GM23338 (cell line): Measurements from ENCODE around the gene PLA2G5. TPM values are rescaled to one million over a fixed set of nuclear protein-coding genes. Genes with fewer than 3 reads are reported as not detected.

Source experiments
- ATAC-seq: fragments of 200-7000 bp; cut with Tn5 transposase; 3 replicates; pipeline ENCODE4 v1.9.1; 2020
- DNase-seq: peaks from one replicate; pipeline ENCODE4 v3.0.0-alpha.2; 2015; ENCODE audit warnings: low spot score
- H2AFZ ChIP-seq: fragments of 200-600 bp; sonication (generic); 2 replicates; pipeline ENCODE4 v1.8.0; 2016; ENCODE audit warnings: antibody characterized with exemption, mild to moderate bottlenecking, moderate library complexity
- H3F3A ChIP-seq: fragments of 200-600 bp; sonication (generic); replicated peaks from 2 replicates; pipeline ENCODE4 v1.8.0; 2017; ENCODE audit warnings: antibody characterized with exemption, mixed run types, low read depth
- H3K27ac ChIP-seq: fragments of 200-600 bp; sonication (generic); 2 replicates; pipeline ENCODE4 v1.6.1; 2016; ENCODE audit warnings: low read depth
- H3K27me3 ChIP-seq: fragments of 200-600 bp; sonication (generic); 2 replicates; pipeline ENCODE4 v1.8.0; 2016; ENCODE audit warnings: mild to moderate bottlenecking, mixed run types, moderate library complexity; ENCODE audit not compliant: insufficient read depth
- H3K36me3 ChIP-seq: fragments of 200-600 bp; sonication (generic); 2 replicates; pipeline ENCODE4 v1.8.0; 2016; ENCODE audit warnings: mild to moderate bottlenecking; ENCODE audit not compliant: insufficient read depth
- H3K4me1 ChIP-seq: fragments of 200-600 bp; sonication (generic); 2 replicates; pipeline ENCODE4 v1.8.0; 2016; ENCODE audit warnings: mild to moderate bottlenecking, moderate library complexity; ENCODE audit not compliant: insufficient read depth
- H3K4me2 ChIP-seq: fragments of 200-600 bp; sonication (generic); 2 replicates; pipeline ENCODE4 v1.7.1; 2017; ENCODE audit warnings: mixed run types
- H3K4me3 ChIP-seq: fragments of 200-600 bp; sonication (generic); 2 replicates; pipeline ENCODE4 v1.6.1; 2016; ENCODE audit warnings: mixed run types
- H3K79me2 ChIP-seq: fragments of 200-600 bp; sonication (generic); replicated peaks from 2 replicates; pipeline ENCODE4 v1.8.0; 2017; ENCODE audit warnings: mild to moderate bottlenecking; ENCODE audit not compliant: insufficient read depth
- H3K9me2 ChIP-seq: fragments of 200-600 bp; sonication (generic); 2 replicates; pipeline ENCODE4 v1.8.0; 2017; ENCODE audit not compliant: insufficient read depth
- H4K20me1 ChIP-seq: fragments of 200-600 bp; sonication (generic); replicated peaks from 2 replicates; pipeline ENCODE4 v1.8.0; 2017; ENCODE audit warnings: mild to moderate bottlenecking; ENCODE audit not compliant: insufficient read depth
- H3K27ac Mint-ChIP-seq: 2 replicates; pipeline ENCODE4 v1.8.0; 2020; ENCODE audit warnings: inconsistent platforms, mild to moderate bottlenecking, moderate library complexity, mixed read lengths
- H3K27me3 Mint-ChIP-seq: 3 replicates; pipeline ENCODE4 v1.8.0; 2022; ENCODE audit warnings: low read depth, mild to moderate bottlenecking, moderate library complexity, mixed read lengths, inconsistent platforms; ENCODE audit not compliant: insufficient read depth, poor library complexity
- H3K36me3 Mint-ChIP-seq: 3 replicates; pipeline ENCODE4 v1.8.0; 2021; ENCODE audit warnings: low read depth, mild to moderate bottlenecking, inconsistent platforms, moderate library complexity, mixed read lengths
- H3K4me1 Mint-ChIP-seq: 3 replicates; pipeline ENCODE4 v1.8.0; 2020; ENCODE audit warnings: mild to moderate bottlenecking, inconsistent platforms, mixed read lengths
- H3K4me3 Mint-ChIP-seq: 3 replicates; pipeline ENCODE4 v1.8.0; 2021; ENCODE audit warnings: moderate library complexity, mild to moderate bottlenecking, inconsistent platforms, mixed read lengths
- H3K9me3 Mint-ChIP-seq: 3 replicates; pipeline ENCODE4 v1.8.0; 2020; ENCODE audit warnings: moderate library complexity, mild to moderate bottlenecking, inconsistent platforms, mixed read lengths
- ETS1 ChIP-seq: IDR thresholded peaks from 2 replicates; pipeline ENCODE4 v1.6.1; 2016; ENCODE audit warnings: antibody characterized with exemption
- EZH2 ChIP-seq: fragments of 200-600 bp; sonication (generic); IDR thresholded peaks from one replicate; pipeline ENCODE4 v1.8.0; 2017; ENCODE audit warnings: antibody characterized with exemption, mild to moderate bottlenecking, low read depth; ENCODE audit not compliant: unreplicated experiment
- EZH2phosphoT487 ChIP-seq: fragments of 200-600 bp; sonication (generic); IDR thresholded peaks from one replicate; pipeline ENCODE4 v1.8.1; 2018; ENCODE audit warnings: antibody characterized with exemption; ENCODE audit not compliant: unreplicated experiment
- JUNB ChIP-seq: IDR thresholded peaks from one replicate; pipeline ENCODE4 v1.6.1; 2016; ENCODE audit warnings: antibody characterized with exemption; ENCODE audit not compliant: unreplicated experiment
- NANOG ChIP-seq: IDR thresholded peaks from 2 replicates; pipeline ENCODE4 v1.6.1; 2016; ENCODE audit warnings: antibody characterized with exemption, borderline replicate concordance
- POLR2AphosphoS5 ChIP-seq: IDR thresholded peaks from 2 replicates; pipeline ENCODE4 v1.6.1; 2016; ENCODE audit warnings: antibody characterized with exemption, low read depth
- REST ChIP-seq: IDR thresholded peaks from one replicate; pipeline ENCODE4 v1.6.1; 2018; ENCODE audit warnings: antibody characterized with exemption; ENCODE audit not compliant: unreplicated experiment
- STAT1 ChIP-seq: IDR thresholded peaks from one replicate; pipeline ENCODE4 v1.6.1; 2016; ENCODE audit warnings: antibody characterized with exemption; ENCODE audit not compliant: unreplicated experiment
- ZNF114 ChIP-seq: fragments of 250-450 bp; sonication (Bioruptor Pico); IDR thresholded peaks from 2 replicates; pipeline ENCODE4 v1.5.0; 2020; ENCODE audit warnings: mild to moderate bottlenecking, moderate library complexity
- ZNF331 ChIP-seq: fragments of 250-450 bp; sonication (Bioruptor Pico); IDR thresholded peaks from 2 replicates; pipeline ENCODE4 v1.5.0; 2020; ENCODE audit warnings: low read depth, mild to moderate bottlenecking, moderate library complexity
- polyA plus RNA-seq: library from polyadenylated mRNA; unstranded; fragments of >200 nt; fragmentation: Nextera tagmentation; extraction: Ambion mirVana; gene quantifications from 2 replicates; pipeline ENCODE4 v1.2.1, GENCODE V29; 2016
- total RNA-seq: library from RNA; depleted of rRNA; stranded (reverse); fragments of >200 nt; shearing (Covaris generic); gene quantifications from 2 replicates; pipeline ENCODE4 v1.2.3, GENCODE V29; 2014
- TF ChIP-seq, protein P1 (sequence below), 2 experiments: fragments of 200-600 bp in 1 of 2; sonication (generic) in 1 of 2; conservative IDR thresholded peaks; 2 replicates each; pipeline versions ENCODE4 v1.5.1 to v1.6.1; 2016 to 2017; ENCODE audit warnings: antibody characterized with exemption in 2 of 2, low read depth in 2 of 2, mild to moderate bottlenecking in 2 of 2, moderate library complexity in 1 of 2

PLA2G5 gene
- total and polyA plus RNA-seq, 2 experiments from 2014 or later = not detected

DNA sequence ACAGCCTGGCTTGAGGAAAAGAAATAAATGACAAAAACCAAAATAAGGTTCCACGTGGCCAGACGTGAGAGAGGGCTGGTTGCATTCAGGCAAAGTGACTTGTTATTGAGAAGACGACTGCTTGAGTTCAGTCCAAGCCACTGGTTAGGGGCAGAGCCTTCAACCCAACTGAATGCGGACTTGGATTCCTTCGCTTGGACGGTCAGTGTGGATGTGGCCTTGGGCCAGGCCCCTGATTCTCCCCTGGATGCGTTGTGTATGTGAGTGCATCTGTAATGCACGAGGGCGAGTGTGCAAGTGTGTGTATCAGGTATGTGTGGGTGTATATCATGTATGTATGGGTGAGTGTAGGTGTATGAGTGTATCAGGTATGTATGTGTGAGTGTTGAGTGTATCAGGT, 71.0 kb downstream of the PLA2G5 start:
- H3K36me3 Mint-ChIP-seq = peaks cover 4% of the 10 kb centered on the region; the same call in 1 of the 3 replicates
- no peaks in the 10 kb centered on the region for H3K79me2 ChIP-seq
- no peak for DNase-seq
- no peak overlapping the region for H3K4me2 ChIP-seq
- H3K9me2 ChIP-seq = no peaks in the 10 kb centered on the region
- H4K20me1 ChIP-seq = no peaks in the 10 kb centered on the region
- peaks cover 3% of the 10 kb centered on the region for H3K27me3 Mint-ChIP-seq
- peaks cover 7% of the 10 kb centered on the region; the same call in 2 of the 3 replicates for H3K9me3 Mint-ChIP-seq
- H3K27ac ChIP-seq = no peak overlapping the region
- H3K27me3 ChIP-seq = no peaks in the 10 kb centered on the region
- no peaks in the 10 kb centered on the region for H3K4me1 ChIP-seq
- no peak overlapping the region for H3K4me3 ChIP-seq
- ATAC-seq = no peak
- H2AFZ ChIP-seq = no peak overlapping the region
- H3F3A ChIP-seq = no peaks in the 10 kb centered on the region
- H3K4me3 Mint-ChIP-seq = no peak overlapping the region
- H3K36me3 ChIP-seq = no peaks in the 10 kb centered on the region
- no peak overlapping the region for H3K27ac Mint-ChIP-seq
- H3K4me1 Mint-ChIP-seq = no peaks in the 10 kb centered on the region
- TF ChIP-seq EZH2phosphoT487 (no peak), EZH2 (no peak), ZNF114 (CRISPR knock-in tag) (no peak), POLR2AphosphoS5 (no peak), ETS1 (no peak), JUNB (no peak), STAT1 (no peak)
- TF ChIP-seq, protein P1, sequence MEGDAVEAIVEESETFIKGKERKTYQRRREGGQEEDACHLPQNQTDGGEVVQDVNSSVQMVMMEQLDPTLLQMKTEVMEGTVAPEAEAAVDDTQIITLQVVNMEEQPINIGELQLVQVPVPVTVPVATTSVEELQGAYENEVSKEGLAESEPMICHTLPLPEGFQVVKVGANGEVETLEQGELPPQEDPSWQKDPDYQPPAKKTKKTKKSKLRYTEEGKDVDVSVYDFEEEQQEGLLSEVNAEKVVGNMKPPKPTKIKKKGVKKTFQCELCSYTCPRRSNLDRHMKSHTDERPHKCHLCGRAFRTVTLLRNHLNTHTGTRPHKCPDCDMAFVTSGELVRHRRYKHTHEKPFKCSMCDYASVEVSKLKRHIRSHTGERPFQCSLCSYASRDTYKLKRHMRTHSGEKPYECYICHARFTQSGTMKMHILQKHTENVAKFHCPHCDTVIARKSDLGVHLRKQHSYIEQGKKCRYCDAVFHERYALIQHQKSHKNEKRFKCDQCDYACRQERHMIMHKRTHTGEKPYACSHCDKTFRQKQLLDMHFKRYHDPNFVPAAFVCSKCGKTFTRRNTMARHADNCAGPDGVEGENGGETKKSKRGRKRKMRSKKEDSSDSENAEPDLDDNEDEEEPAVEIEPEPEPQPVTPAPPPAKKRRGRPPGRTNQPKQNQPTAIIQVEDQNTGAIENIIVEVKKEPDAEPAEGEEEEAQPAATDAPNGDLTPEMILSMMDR (conservative IDR thresholded peaks at IDR 0.05; ENCODE audit: low read depth in 2 of 2) = no peak

GRCh38 chr1:20141466-20141865, 71.5 kb downstream of the PLA2G5 start:
- Histone ChIP-seq H3K27ac (no peak overlapping the region), H3K4me1 (no peaks in the 10 kb centered on the region), H4K20me1 (no peaks in the 10 kb centered on the region), H3K27me3 (no peaks in the 10 kb centered on the region), H3F3A (no peaks in the 10 kb centered on the region), H3K4me3 (no peak overlapping the region), H3K9me2 (no peaks in the 10 kb centered on the region), H3K4me2 (no peak overlapping the region), H3K79me2 (no peaks in the 10 kb centered on the region), H3K36me3 (no peaks in the 10 kb centered on the region), H2AFZ (no peak overlapping the region)
- peaks cover 4% of the 10 kb centered on the region; the same call in 1 of the 3 replicates for H3K36me3 Mint-ChIP-seq
- TF ChIP-seq STAT1 = no peak
- TF ChIP-seq NANOG = no peak
- no peak for TF ChIP-seq ZNF331
- TF ChIP-seq REST = no peak
- no peak for TF ChIP-seq ETS1
- DNase-seq (no peak), ATAC-seq (no peak)
- H3K4me1 Mint-ChIP-seq = no peaks in the 10 kb centered on the region
- H3K27ac Mint-ChIP-seq = no peak overlapping the region
- H3K9me3 Mint-ChIP-seq = peaks cover 7% of the 10 kb centered on the region; the same call in 2 of the 3 replicates
- H3K27me3 Mint-ChIP-seq = peaks cover 3% of the 10 kb centered on the region
- H3K4me3 Mint-ChIP-seq = no peak overlapping the region
